Measurements from ENCODE around the gene OTUD3.

The OTUD3 gene, protein sequence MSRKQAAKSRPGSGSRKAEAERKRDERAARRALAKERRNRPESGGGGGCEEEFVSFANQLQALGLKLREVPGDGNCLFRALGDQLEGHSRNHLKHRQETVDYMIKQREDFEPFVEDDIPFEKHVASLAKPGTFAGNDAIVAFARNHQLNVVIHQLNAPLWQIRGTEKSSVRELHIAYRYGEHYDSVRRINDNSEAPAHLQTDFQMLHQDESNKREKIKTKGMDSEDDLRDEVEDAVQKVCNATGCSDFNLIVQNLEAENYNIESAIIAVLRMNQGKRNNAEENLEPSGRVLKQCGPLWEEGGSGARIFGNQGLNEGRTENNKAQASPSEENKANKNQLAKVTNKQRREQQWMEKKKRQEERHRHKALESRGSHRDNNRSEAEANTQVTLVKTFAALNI

DNA sequence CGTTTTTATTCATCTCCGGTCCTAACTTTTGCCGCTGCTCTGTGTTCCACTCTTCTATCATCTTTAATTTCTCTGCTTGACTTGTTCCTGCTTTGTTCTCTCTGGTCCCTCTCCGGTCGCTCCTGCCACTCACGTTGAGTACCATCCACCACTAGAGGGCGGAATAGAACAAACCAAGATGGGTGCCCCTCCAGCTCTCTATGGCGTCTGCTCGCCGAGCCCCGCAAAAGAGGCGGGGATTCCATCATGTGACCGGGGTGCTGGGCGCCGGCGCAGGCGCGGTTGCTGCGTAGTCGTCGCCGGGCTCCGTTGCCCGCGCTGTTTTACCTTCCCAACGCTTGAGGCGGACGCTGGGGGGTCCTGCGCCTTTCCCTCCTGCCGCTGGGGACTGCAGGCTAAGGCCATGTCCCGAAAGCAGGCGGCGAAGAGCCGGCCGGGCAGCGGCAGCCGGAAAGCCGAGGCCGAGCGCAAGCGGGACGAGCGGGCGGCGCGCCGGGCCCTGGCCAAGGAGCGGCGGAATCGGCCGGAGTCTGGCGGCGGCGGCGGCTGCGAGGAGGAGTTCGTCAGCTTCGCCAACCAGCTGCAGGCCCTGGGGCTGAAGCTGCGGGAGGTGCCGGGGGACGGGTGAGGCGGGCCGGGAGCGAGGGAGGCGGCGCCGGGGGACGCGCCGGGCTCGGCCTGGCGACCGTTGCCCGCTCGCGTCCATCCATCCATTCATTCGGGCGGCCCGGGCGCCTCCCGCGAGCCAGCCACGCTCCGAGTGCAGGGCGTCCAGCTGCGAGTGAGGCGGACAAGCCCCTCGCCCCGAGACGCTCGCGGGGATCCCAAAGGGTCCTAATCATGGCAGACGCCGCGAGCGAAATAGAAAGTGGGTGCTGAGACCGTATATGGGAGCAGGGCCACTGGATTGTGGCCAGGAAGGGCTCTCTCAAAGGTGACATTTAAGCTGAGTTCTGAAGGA, at the start of gene OTUD3:
Gene OTUD3, plus strand, starts transcription at position 285 of the 961 bp plus-strand sequence. Its CDS starts 119 bp downstream, at position 404.
- H3K4me3 ChIP-seq (ENCODE audit: low read length), result peak within 1 kb of the TSS; percentile 70
- peak; percentile 98 for DNase-seq (ENCODE audit: low read depth)
- TF ChIP-seq, protein P1, sequence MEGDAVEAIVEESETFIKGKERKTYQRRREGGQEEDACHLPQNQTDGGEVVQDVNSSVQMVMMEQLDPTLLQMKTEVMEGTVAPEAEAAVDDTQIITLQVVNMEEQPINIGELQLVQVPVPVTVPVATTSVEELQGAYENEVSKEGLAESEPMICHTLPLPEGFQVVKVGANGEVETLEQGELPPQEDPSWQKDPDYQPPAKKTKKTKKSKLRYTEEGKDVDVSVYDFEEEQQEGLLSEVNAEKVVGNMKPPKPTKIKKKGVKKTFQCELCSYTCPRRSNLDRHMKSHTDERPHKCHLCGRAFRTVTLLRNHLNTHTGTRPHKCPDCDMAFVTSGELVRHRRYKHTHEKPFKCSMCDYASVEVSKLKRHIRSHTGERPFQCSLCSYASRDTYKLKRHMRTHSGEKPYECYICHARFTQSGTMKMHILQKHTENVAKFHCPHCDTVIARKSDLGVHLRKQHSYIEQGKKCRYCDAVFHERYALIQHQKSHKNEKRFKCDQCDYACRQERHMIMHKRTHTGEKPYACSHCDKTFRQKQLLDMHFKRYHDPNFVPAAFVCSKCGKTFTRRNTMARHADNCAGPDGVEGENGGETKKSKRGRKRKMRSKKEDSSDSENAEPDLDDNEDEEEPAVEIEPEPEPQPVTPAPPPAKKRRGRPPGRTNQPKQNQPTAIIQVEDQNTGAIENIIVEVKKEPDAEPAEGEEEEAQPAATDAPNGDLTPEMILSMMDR (IDR thresholded peaks at IDR 0.05; ENCODE audit: insufficient read depth, low read depth, low read length, missing control alignments), result peak; percentile 93

DNA sequence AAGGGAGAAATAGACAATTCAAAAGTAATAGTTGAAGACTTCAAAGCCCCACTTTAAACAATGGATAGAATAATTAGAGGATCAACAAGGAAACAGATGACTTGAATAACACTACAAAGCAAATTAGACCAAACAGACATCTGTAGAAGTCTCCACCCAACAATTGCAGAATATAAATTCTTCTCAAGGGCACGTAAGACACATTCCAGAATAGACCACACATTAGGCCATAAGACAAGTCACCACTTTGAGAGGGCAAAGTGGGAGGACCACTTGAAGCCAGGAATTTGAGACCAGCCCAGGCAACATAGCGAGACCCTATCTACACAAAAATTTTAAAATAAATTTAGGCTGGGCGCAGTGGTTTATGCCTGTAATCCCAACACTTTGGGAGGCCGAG, 46.6 kb upstream of the OTUD3 start:
- TF ChIP-seq, protein P1 (IDR thresholded peaks at IDR 0.05; ENCODE audit: insufficient read depth, low read depth, low read length, missing control alignments), result no peak
- H3K4me3 ChIP-seq (ENCODE audit: low read length), result no peak overlapping the region
- DNase-seq (ENCODE audit: low read depth), result no peak

DNA sequence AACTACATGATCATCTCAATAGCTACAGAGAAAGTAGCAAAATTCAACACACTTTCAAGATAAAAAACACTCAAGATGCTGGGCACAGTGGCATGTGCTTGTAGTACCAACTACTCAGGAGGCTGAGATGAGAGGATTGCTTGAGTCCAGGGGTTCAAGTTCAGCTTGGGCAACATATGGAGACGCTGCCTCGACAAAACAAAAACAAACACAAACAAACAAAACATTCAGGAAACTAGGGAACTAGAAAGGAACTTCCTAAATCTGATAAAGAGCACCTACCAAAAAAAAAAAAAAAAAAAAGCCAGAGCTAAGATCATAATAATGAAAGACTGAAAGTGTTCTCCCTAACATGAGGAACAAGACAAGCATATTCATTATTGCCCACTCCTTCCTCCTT, 44.3 kb upstream of the OTUD3 start:
- TF ChIP-seq, protein P1 (IDR thresholded peaks at IDR 0.05; ENCODE audit: insufficient read depth, low read depth, low read length, missing control alignments), result no peak
- no peak overlapping the region for H3K4me3 ChIP-seq (ENCODE audit: low read length)
- no peak for DNase-seq (ENCODE audit: low read depth)

DNA sequence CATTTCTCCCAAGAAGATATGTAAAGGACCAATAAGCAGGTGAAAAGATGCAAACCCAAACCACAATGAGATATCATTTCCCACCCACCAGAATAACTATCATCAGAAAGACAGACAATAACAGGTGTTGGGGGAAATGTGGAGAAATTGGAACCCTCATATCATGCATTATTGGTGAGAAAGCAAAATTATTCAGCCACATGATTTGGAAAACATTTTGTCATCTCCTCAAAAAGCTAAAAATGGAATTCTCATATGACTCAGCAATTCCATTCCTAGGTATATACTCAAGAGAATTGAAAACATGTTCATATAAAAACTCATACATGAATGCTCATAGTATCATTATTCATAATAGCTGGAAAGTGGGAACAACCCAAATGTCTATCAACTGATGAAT, 42.0 kb upstream of the OTUD3 start:
- no peak for DNase-seq (ENCODE audit: low read depth)
- no peak overlapping the region for H3K4me3 ChIP-seq (ENCODE audit: low read length)
- TF ChIP-seq, protein P1 (IDR thresholded peaks at IDR 0.05; ENCODE audit: insufficient read depth, low read depth, low read length, missing control alignments), result no peak

DNA sequence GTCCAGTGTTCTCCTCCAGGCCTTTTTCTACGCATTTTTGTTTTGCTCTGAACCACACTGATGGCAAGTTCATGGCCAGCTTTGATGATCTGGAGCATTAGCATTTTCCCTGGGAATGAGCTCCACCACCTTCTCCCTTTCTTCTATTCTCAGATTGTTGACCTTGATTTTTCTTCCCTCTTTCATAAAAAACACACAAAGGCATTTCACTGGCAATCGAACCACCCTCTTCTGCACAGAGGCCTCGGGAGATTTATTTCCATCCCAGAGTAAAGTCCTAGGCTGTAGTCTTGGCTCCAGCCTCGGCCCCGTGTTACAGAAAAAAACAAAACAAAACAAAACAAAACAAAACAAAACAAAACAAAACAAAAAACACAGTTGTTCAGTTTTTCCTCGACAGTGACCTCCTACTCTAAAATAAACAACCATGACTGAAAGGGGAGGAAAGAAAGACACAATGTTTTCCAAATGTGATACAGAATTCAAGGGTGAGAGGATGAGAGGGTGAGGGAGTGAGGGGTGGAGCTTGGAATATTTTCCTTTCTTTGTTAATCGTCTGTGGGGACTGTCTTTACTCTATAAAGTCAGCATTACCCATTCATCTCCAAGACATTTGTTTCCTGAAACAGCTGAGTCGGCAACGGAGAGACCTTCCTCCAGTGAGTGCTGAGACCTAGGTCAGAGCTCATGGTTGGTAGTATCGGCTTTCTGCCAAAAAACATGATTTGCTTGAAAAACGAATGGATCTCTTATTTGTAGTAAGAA, 37.3 kb upstream of the OTUD3 start:
- H3K4me3 ChIP-seq (ENCODE audit: low read length), result no peak overlapping the region
- TF ChIP-seq, protein P1 (IDR thresholded peaks at IDR 0.05; ENCODE audit: insufficient read depth, low read depth, low read length, missing control alignments), result no peak
- DNase-seq (ENCODE audit: low read depth), result no peak

DNA sequence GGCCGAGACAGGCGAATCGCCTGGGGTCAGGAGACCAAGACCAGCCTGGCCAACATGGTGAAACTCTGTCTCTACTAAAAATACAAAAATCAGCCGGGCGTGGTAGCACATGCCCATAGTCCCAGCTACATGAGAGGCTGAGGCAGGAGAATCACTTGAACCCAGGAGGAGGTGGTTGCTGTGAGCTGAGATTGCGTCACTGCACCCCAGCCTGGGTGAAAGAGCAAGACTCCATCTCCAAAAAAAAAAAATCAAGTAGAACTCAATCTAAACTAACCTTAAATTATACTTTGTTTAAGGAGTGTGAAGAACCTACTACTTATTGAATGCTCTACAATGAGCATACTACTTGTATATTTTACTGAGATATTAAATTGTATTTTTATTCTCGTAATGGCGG, 36.6 kb upstream of the OTUD3 start:
- no peak overlapping the region for H3K4me3 ChIP-seq (ENCODE audit: low read length)
- TF ChIP-seq, protein P1 (IDR thresholded peaks at IDR 0.05; ENCODE audit: insufficient read depth, low read depth, low read length, missing control alignments), result no peak
- no peak for DNase-seq (ENCODE audit: low read depth)

All from epithelial cell of esophagus (primary cell).